Vagina (tissue), 2 donors: ENCODE measurements around the gene GPR52.

ENCODE experiments used
- POLR2A ChIP-seq, 2 donors: fragments of 450-650 bp; IDR thresholded peaks; one replicate each; pipeline ENCODE4 v1.6.1; 2017; ENCODE audit warnings: antibody characterized with exemption in 2 of 2, mild to moderate bottlenecking in 2 of 2, moderate library complexity in 2 of 2
- POLR2AphosphoS5 ChIP-seq, 2 donors: sonication (generic); formaldehyde crosslinking; IDR thresholded peaks; one replicate each; pipeline ENCODE4 v1.9.0; 2017; ENCODE audit warnings: antibody characterized with exemption in 2 of 2, mild to moderate bottlenecking in 2 of 2, low read depth in 1 of 2; ENCODE audit not compliant: insufficient read depth in 1 of 2
- TF ChIP-seq, protein P1 (sequence below), 3 experiments: fragments of 450-650 bp in 2 of 3; fragments of 200-600 bp in 1 of 3; sonication (generic) in 1 of 3; IDR thresholded peaks; one replicate each; pipeline ENCODE4 v1.5.1; 2017 to 2019; ENCODE audit warnings: antibody characterized with exemption in 3 of 3, mild to moderate bottlenecking in 2 of 3, moderate library complexity in 2 of 3

- TF ChIP-seq, protein P1, sequence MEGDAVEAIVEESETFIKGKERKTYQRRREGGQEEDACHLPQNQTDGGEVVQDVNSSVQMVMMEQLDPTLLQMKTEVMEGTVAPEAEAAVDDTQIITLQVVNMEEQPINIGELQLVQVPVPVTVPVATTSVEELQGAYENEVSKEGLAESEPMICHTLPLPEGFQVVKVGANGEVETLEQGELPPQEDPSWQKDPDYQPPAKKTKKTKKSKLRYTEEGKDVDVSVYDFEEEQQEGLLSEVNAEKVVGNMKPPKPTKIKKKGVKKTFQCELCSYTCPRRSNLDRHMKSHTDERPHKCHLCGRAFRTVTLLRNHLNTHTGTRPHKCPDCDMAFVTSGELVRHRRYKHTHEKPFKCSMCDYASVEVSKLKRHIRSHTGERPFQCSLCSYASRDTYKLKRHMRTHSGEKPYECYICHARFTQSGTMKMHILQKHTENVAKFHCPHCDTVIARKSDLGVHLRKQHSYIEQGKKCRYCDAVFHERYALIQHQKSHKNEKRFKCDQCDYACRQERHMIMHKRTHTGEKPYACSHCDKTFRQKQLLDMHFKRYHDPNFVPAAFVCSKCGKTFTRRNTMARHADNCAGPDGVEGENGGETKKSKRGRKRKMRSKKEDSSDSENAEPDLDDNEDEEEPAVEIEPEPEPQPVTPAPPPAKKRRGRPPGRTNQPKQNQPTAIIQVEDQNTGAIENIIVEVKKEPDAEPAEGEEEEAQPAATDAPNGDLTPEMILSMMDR (IDR thresholded peaks at IDR 0.05), result no peak
- TF ChIP-seq POLR2A (IDR thresholded peaks at IDR 0.05) (no peak), POLR2AphosphoS5 (IDR thresholded peaks at IDR 0.05; ENCODE audit: insufficient read depth in 1 of 2, low read depth in 1 of 2) (no peak)
Measured at GRCh38 chr1:174407665-174408064, 40.1 kb upstream of the GPR52 start.
